ENCODE measurements around the gene ACKR1.

Gene ACKR1

GRCh38 chr1:159250638-159251216 is 46.1 kb downstream of the ACKR1 start:
- no peak overlapping the region for H3K27ac ChIP-seq
- no peak overlapping the region for H3K9ac ChIP-seq (ENCODE audit: insufficient read length)
- no peak for TF ChIP-seq EZH2 (IDR thresholded peaks at IDR 0.05)
- TF ChIP-seq POLR2AphosphoS5 (IDR thresholded peaks at IDR 0.05; ENCODE audit: borderline replicate concordance, low read depth, low read length) = no peak
- no peak for TF ChIP-seq FOXP2 (optimal IDR thresholded peaks at IDR 0.05; ENCODE audit: control extremely low read depth, extremely low read length, insufficient read depth)
- H3K36me3 ChIP-seq (ENCODE audit: insufficient read depth, low read length) = no peaks in the 10 kb centered on the region
- H3K4me3 ChIP-seq = no peak overlapping the region
- no peak for DNase-seq (ENCODE audit: low read depth, low spot score)
- H3K9me3 ChIP-seq (ENCODE audit: low read depth, low read length) = no peaks in the 10 kb centered on the region
